Thoracic aorta (tissue), 2 donors: ENCODE results near the gene DTD1. TPM values are rescaled to one million over a fixed set of nuclear protein-coding genes. Genes with fewer than 3 reads are reported as not detected.

Experiments
- ATAC-seq: fragments of 150-250 bp; one replicate; pipeline ENCODE4 v1.8.0; 2017; ENCODE audit warnings: low read depth; ENCODE audit not compliant: insufficient number of reproducible peaks, low FRiP score
- DNase-seq: peaks from one replicate; pipeline ENCODE4 v3.0.0-alpha.2; 2020; ENCODE audit warnings: low spot score
- H3K27ac ChIP-seq, 2 donors: fragments of 200-600 bp; sonication (generic); 1 replicate in 1 of 2; 2 replicates in 1 of 2; pipeline ENCODE4 v1.5.1; 2016; ENCODE audit warnings: mild to moderate bottlenecking in 2 of 2, moderate library complexity in 2 of 2
- H3K27me3 ChIP-seq: fragments of 200-600 bp; sonication (generic); replicated peaks from 2 replicates; pipeline ENCODE4 v1.6.0; 2016; ENCODE audit warnings: mild to moderate bottlenecking; ENCODE audit not compliant: insufficient read depth
- H3K36me3 ChIP-seq: fragments of 200-600 bp; sonication (generic); one replicate; pipeline ENCODE4 v1.5.1; 2016
- H3K4me1 ChIP-seq, 2 donors: fragments of 200-600 bp; sonication (generic); 1 replicate in 1 of 2; 2 replicates in 1 of 2; pipeline versions ENCODE4 v1.5.1 to v1.6.0; 2016; ENCODE audit warnings: low read depth in 2 of 2, mild to moderate bottlenecking in 1 of 2; ENCODE audit not compliant: control insufficient read depth in 1 of 2
- H3K4me3 ChIP-seq: fragments of 200-600 bp; sonication (generic); 2 replicates; pipeline ENCODE4 v1.5.1; 2016; ENCODE audit warnings: mild to moderate bottlenecking
- H3K9me3 ChIP-seq: fragments of 200-600 bp; sonication (generic); 2 replicates; pipeline ENCODE4 v1.5.1; 2016
- total RNA-seq, 2 donors: library from RNA; depleted of rRNA; stranded (reverse); fragments of >200 nt; gene quantifications; one replicate each; pipeline versions ENCODE4 v1.1.0 to v1.2.3, GENCODE V29; 2016
- TF ChIP-seq, protein P1 (sequence below): fragments of 200-600 bp; sonication (generic); IDR thresholded peaks from one replicate; pipeline ENCODE4 v1.5.1; 2019; ENCODE audit warnings: antibody characterized with exemption

Gene DTD1
- total RNA-seq, 2 donors from 2014 or later: 29.6 to 36.9 TPM

- Histone ChIP-seq H3K36me3 (no peaks in the 10 kb centered on the region), H3K4me1 (no peaks in the 10 kb centered on the region), H3K9me3 (no peaks in the 10 kb centered on the region), H3K27ac (no peak overlapping the region), H3K27me3 (no peaks in the 10 kb centered on the region), H3K4me3 (no peak overlapping the region)
- ATAC-seq (no peak), DNase-seq (no peak)
- TF ChIP-seq, protein P1, sequence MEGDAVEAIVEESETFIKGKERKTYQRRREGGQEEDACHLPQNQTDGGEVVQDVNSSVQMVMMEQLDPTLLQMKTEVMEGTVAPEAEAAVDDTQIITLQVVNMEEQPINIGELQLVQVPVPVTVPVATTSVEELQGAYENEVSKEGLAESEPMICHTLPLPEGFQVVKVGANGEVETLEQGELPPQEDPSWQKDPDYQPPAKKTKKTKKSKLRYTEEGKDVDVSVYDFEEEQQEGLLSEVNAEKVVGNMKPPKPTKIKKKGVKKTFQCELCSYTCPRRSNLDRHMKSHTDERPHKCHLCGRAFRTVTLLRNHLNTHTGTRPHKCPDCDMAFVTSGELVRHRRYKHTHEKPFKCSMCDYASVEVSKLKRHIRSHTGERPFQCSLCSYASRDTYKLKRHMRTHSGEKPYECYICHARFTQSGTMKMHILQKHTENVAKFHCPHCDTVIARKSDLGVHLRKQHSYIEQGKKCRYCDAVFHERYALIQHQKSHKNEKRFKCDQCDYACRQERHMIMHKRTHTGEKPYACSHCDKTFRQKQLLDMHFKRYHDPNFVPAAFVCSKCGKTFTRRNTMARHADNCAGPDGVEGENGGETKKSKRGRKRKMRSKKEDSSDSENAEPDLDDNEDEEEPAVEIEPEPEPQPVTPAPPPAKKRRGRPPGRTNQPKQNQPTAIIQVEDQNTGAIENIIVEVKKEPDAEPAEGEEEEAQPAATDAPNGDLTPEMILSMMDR: no peak
Measured at GRCh38 chr20:18677126-18677525, 89.3 kb downstream of the DTD1 start.

- Histone ChIP-seq H3K27ac (no peak overlapping the region), H3K36me3 (no peaks in the 10 kb centered on the region), H3K4me1 (no peaks in the 10 kb centered on the region), H3K4me3 (no peak overlapping the region), H3K27me3 (no peaks in the 10 kb centered on the region), H3K9me3 (no peaks in the 10 kb centered on the region)
- no peak for ATAC-seq
- TF ChIP-seq, protein P1: no peak
- DNase-seq: no peak
Measured at GRCh38 chr20:18678549-18679419, 90.9 kb downstream of the DTD1 start.

DNA sequence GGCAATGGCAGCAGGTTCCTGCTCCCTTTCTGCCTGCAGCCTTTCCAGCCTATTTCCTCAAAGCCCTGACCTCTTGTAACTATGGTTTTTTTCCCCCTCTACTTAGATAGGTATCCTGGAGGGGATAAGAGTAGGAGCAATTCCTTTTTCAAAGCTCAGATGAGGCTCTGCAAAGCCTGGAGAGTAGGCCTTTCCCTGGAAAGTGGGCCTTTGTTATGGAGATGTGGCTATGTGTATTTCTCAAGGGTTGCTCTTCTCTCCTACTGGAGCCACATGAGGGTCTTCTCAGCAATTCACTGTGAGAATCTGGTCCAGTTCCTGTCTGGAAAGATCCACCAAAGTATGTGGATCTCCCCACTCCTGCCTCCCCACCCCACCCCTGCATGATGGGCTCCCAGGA lies 96.0 kb downstream of the DTD1 start:
- H3K36me3 ChIP-seq: no peaks in the 10 kb centered on the region
- ATAC-seq: no peak
- H3K4me1 ChIP-seq: no peaks in the 10 kb centered on the region
- no peak overlapping the region for H3K4me3 ChIP-seq
- H3K9me3 ChIP-seq: no peaks in the 10 kb centered on the region
- no peaks in the 10 kb centered on the region for H3K27me3 ChIP-seq
- TF ChIP-seq, protein P1: no peak
- H3K27ac ChIP-seq: no peak overlapping the region
- no peak for DNase-seq

DNA sequence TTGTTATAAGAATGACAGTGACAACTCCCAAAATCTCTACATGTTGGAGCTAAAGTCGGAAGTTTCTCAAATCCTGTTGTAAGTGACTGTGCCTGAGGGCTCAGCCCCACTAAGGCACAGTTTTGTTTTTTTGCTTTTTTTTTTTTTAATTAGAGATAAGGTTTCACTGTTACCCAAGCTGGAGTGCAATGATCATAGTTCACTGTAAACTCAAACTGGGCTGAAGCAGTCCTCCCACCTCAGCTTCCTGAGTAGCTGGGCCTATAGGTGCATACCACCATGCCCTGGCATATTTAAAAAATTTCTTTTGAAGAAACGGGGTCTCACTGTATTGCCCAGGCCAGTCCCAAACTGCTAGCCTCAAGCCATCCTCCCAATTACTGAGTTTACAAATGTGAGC lies 96.9 kb downstream of the DTD1 start:
- DNase-seq: no peak
- TF ChIP-seq, protein P1: no peak
- Histone ChIP-seq H3K4me1 (no peaks in the 10 kb centered on the region), H3K9me3 (no peaks in the 10 kb centered on the region), H3K36me3 (no peaks in the 10 kb centered on the region), H3K4me3 (no peak overlapping the region), H3K27me3 (no peaks in the 10 kb centered on the region), H3K27ac (no peak overlapping the region)
- ATAC-seq: no peak

DNA sequence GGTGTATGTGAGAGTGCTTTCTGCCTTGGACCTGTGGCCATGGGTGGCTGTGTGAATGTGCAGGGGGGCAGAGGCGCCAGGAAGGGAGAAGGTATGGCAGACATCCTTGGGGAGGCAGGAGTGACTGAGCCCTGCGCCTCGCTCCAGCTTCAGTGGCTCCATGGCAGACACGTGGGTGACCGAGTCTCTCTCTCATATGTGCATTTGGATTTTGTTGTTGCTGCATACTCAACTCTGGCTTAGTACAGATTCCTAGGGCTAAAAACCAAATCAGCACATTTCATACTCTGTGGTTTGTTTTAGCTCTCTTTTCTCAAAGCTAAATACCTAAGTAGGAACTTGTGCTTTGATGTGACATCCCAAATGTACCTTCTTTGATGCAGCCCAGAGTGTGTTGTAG lies 97.6 kb downstream of the DTD1 start:
- H3K9me3 ChIP-seq: no peaks in the 10 kb centered on the region
- no peaks in the 10 kb centered on the region for H3K27me3 ChIP-seq
- H3K4me3 ChIP-seq: no peak overlapping the region
- H3K36me3 ChIP-seq: no peaks in the 10 kb centered on the region
- H3K27ac ChIP-seq: no peak overlapping the region
- no peaks in the 10 kb centered on the region for H3K4me1 ChIP-seq
- no peak for ATAC-seq
- no peak for DNase-seq
- TF ChIP-seq, protein P1: no peak
